Thyroid gland (tissue), 4 donors: ENCODE results near the gene TEX261.

ENCODE experiments used
- POLR2A ChIP-seq, 2 donors: fragments of 450-650 bp; IDR thresholded peaks; one replicate each; pipeline ENCODE4 v1.6.1; 2017; ENCODE audit warnings: antibody characterized with exemption in 2 of 2, mild to moderate bottlenecking in 2 of 2, moderate library complexity in 1 of 2
- TF ChIP-seq, protein P1 (sequence below), 6 experiments: fragments of 200-600 bp in 3 of 6; fragments of 450-650 bp in 3 of 6; sonication (generic) in 3 of 6; IDR thresholded peaks; one replicate each; pipeline ENCODE4 v1.5.1; 2016 to 2019; ENCODE audit warnings: antibody characterized with exemption in 6 of 6, mild to moderate bottlenecking in 2 of 6, inconsistent platforms in 1 of 6, moderate library complexity in 1 of 6

DNA sequence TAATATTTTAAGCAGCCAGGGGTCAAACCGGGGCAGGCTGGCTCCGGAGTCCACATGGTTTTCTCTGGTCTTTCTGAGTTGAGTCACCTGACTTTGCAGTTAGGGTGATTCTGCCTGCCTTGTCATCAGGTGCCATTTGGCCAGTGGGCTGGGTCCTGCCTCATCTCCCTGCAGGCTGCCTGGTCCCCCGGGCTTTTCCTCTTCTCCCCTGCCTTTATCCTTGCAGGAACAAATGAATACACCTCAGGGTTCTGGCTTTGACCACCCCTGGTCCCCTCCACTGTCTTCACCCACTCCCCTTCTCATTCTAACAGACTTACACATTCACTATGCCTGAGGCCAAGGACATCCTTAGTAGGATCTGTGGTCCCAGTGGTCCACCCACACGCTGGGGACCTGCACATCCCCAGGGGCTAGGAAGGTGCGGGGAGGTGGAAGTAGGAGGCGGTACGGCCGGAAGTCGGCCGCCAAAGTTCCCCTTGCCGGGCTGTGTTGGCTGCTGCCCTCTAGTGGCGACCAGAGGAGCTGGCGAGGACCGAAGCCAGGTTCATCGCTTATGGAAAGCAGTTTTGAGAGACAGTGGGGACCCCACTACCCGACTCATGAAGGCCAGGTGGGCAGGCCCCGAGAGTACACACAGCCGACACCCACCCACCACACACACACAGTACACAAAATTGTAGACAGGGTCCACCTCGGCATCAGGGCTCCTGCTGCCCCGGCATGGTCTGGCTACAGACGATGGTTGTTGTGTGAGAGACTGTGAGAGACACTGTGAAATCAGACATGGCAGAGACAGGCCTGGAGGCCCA is 6.3 kb upstream of the TEX261 start:
- TF ChIP-seq, protein P1, sequence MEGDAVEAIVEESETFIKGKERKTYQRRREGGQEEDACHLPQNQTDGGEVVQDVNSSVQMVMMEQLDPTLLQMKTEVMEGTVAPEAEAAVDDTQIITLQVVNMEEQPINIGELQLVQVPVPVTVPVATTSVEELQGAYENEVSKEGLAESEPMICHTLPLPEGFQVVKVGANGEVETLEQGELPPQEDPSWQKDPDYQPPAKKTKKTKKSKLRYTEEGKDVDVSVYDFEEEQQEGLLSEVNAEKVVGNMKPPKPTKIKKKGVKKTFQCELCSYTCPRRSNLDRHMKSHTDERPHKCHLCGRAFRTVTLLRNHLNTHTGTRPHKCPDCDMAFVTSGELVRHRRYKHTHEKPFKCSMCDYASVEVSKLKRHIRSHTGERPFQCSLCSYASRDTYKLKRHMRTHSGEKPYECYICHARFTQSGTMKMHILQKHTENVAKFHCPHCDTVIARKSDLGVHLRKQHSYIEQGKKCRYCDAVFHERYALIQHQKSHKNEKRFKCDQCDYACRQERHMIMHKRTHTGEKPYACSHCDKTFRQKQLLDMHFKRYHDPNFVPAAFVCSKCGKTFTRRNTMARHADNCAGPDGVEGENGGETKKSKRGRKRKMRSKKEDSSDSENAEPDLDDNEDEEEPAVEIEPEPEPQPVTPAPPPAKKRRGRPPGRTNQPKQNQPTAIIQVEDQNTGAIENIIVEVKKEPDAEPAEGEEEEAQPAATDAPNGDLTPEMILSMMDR (IDR thresholded peaks at IDR 0.05) = peak; percentile 71 to 96 (median 85)
- TF ChIP-seq POLR2A (IDR thresholded peaks at IDR 0.05) = no peak
